GM19395 (cell line): ENCODE data around the gene TIGD4.

Source experiments
- ATAC-seq: cut with Tn5 transposase; IDR thresholded peaks from one replicate; pipeline ENCODE4 v1.9.1; 2021; ENCODE audit warnings: mild to moderate bottlenecking, moderate library complexity; ENCODE audit not compliant: unreplicated experiment

TIGD4 gene

GRCh38 chr4:152727784-152728183 is 51.7 kb downstream of the TIGD4 start:
- no peak for ATAC-seq

- ATAC-seq: no peak
Measured at GRCh38 chr4:152724494-152724893, 55.0 kb downstream of the TIGD4 start.

- no peak for ATAC-seq
Measured at GRCh38 chr4:152723236-152723635, 56.3 kb downstream of the TIGD4 start.

GRCh38 chr4:152719801-152720556 is 59.6 kb downstream of the TIGD4 start:
- ATAC-seq: no peak
